ENCODE measurements around the gene CDK2AP2.

DNA sequence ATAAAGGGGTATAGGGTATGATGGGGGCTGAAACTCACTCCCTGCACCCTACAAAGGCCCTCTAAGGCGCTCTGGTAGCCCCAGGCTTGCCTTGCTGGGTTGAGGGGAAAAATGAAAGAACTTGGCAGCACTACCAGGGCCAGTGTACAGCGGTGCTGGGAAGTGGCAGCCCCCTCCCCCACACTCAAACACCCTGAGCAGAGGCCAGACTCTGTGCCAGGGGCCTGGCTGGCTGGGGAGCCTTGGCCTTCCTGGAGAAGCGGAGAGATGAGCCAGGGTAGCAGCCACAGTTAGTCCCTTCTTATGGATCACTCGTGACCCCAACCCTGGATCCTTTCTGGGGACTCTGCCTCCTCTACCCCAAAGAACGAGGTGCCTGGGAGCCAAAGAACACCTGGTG lies 41.6 kb downstream of the CDK2AP2 start:
- TF ChIP-seq, protein P1, sequence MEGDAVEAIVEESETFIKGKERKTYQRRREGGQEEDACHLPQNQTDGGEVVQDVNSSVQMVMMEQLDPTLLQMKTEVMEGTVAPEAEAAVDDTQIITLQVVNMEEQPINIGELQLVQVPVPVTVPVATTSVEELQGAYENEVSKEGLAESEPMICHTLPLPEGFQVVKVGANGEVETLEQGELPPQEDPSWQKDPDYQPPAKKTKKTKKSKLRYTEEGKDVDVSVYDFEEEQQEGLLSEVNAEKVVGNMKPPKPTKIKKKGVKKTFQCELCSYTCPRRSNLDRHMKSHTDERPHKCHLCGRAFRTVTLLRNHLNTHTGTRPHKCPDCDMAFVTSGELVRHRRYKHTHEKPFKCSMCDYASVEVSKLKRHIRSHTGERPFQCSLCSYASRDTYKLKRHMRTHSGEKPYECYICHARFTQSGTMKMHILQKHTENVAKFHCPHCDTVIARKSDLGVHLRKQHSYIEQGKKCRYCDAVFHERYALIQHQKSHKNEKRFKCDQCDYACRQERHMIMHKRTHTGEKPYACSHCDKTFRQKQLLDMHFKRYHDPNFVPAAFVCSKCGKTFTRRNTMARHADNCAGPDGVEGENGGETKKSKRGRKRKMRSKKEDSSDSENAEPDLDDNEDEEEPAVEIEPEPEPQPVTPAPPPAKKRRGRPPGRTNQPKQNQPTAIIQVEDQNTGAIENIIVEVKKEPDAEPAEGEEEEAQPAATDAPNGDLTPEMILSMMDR (IDR thresholded peaks at IDR 0.05): no peak
- TF ChIP-seq POLR2AphosphoS5 (IDR thresholded peaks at IDR 0.05): no peak

Data from breast epithelium (tissue), 3 donors.